Peyer's patch (tissue), 4 donors: ENCODE measurements around the gene HOXA5.

Experiments used
- POLR2A ChIP-seq, 2 donors: fragments of 450-650 bp; IDR thresholded peaks; one replicate each; pipeline ENCODE4 v1.5.1; 2017; ENCODE audit warnings: antibody characterized with exemption in 2 of 2, mild to moderate bottlenecking in 2 of 2, moderate library complexity in 2 of 2
- TF ChIP-seq, protein P1 (sequence below), 6 experiments: fragments of 450-650 bp in 4 of 6; fragments of 200-600 bp in 2 of 6; sonication (generic) in 1 of 6; IDR thresholded peaks; one replicate each; pipeline ENCODE4 v1.5.1; 2017 to 2019; ENCODE audit warnings: antibody characterized with exemption in 6 of 6, mild to moderate bottlenecking in 3 of 6, moderate library complexity in 1 of 6

GRCh38 chr7:27182285-27182841, 38.9 kb upstream of the HOXA5 start:
- TF ChIP-seq, protein P1, sequence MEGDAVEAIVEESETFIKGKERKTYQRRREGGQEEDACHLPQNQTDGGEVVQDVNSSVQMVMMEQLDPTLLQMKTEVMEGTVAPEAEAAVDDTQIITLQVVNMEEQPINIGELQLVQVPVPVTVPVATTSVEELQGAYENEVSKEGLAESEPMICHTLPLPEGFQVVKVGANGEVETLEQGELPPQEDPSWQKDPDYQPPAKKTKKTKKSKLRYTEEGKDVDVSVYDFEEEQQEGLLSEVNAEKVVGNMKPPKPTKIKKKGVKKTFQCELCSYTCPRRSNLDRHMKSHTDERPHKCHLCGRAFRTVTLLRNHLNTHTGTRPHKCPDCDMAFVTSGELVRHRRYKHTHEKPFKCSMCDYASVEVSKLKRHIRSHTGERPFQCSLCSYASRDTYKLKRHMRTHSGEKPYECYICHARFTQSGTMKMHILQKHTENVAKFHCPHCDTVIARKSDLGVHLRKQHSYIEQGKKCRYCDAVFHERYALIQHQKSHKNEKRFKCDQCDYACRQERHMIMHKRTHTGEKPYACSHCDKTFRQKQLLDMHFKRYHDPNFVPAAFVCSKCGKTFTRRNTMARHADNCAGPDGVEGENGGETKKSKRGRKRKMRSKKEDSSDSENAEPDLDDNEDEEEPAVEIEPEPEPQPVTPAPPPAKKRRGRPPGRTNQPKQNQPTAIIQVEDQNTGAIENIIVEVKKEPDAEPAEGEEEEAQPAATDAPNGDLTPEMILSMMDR (IDR thresholded peaks at IDR 0.05) = no peak
- no peak for TF ChIP-seq POLR2A (IDR thresholded peaks at IDR 0.05)
